NCI-H2107 (cell line): ENCODE results near the gene TMBIM4.

Experiments
- DNase-seq: peaks from one replicate; lab custom pipeline; 2025; lab: John Stamatoyannopoulos, UW

Gene TMBIM4

GRCh38 chr12:66140731-66141130 lies 29.1 kb downstream of the TMBIM4 start:
- DNase-seq, result no peak

- no peak for DNase-seq
Measured at GRCh38 chr12:66139328-66139727, 30.5 kb downstream of the TMBIM4 start.

- no peak for DNase-seq
Measured at GRCh38 chr12:66137937-66138336, 31.9 kb downstream of the TMBIM4 start.

- no peak for DNase-seq
Measured at GRCh38 chr12:66132408-66132807, 37.4 kb downstream of the TMBIM4 start.

- DNase-seq, result no peak
Measured at GRCh38 chr12:66131067-66131688, 38.6 kb downstream of the TMBIM4 start.

- DNase-seq, result peak; percentile 86
Measured at GRCh38 chr12:66130267-66131066, 39.3 kb downstream of the TMBIM4 start, which contains the start of gene LLPH. LLPH (minus strand) TSS chr12:66130750; CDS start chr12:66129106, 1,644 bp downstream.

- DNase-seq, result no peak
Measured at GRCh38 chr12:66129934-66130266, 39.9 kb downstream of the TMBIM4 start.

GRCh38 chr12:66127650-66128049 lies 42.1 kb downstream of the TMBIM4 start:
- DNase-seq, result no peak

GRCh38 chr12:66120477-66120876 lies 49.3 kb downstream of the TMBIM4 start:
- no peak for DNase-seq

- no peak for DNase-seq
Measured at GRCh38 chr12:66119870-66120241, 49.9 kb downstream of the TMBIM4 start.

GRCh38 chr12:66119229-66119869 lies 50.4 kb downstream of the TMBIM4 start:
- no peak for DNase-seq

GRCh38 chr12:66118240-66118891 lies 51.4 kb downstream of the TMBIM4 start:
- no peak for DNase-seq

- DNase-seq, result no peak
Measured at GRCh38 chr12:66117242-66117641, 52.6 kb downstream of the TMBIM4 start.

- DNase-seq, result no peak
Measured at GRCh38 chr12:66115071-66115600, 54.7 kb downstream of the TMBIM4 start.

GRCh38 chr12:66113471-66113870 lies 56.3 kb downstream of the TMBIM4 start:
- no peak for DNase-seq

GRCh38 chr12:66111605-66112004 lies 58.2 kb downstream of the TMBIM4 start:
- no peak for DNase-seq

GRCh38 chr12:66109056-66109455 lies 60.7 kb downstream of the TMBIM4 start:
- DNase-seq, result no peak

- DNase-seq, result no peak
Measured at GRCh38 chr12:66108386-66108785, 61.4 kb downstream of the TMBIM4 start.

GRCh38 chr12:66107451-66107915 lies 62.3 kb downstream of the TMBIM4 start:
- DNase-seq, result peak; percentile 70

- DNase-seq, result no peak
Measured at GRCh38 chr12:66103016-66103913, 66.5 kb downstream of the TMBIM4 start.

GRCh38 chr12:66092559-66093269 lies 77.1 kb downstream of the TMBIM4 start:
- DNase-seq, result no peak
